GM21381 (cell line): Measurements from ENCODE around the gene UCN2.
"Not testable (repeated sequence)": the region's sequence is repeated elsewhere in the genome, so short reads cannot be mapped to it uniquely, and the experiment has no call there.

ENCODE experiments used
- ATAC-seq: cut with Tn5 transposase; IDR thresholded peaks from one replicate; pipeline ENCODE4 v1.9.1; 2021; ENCODE audit warnings: mild to moderate bottlenecking, moderate library complexity; ENCODE audit not compliant: unreplicated experiment

The UCN2 gene

DNA sequence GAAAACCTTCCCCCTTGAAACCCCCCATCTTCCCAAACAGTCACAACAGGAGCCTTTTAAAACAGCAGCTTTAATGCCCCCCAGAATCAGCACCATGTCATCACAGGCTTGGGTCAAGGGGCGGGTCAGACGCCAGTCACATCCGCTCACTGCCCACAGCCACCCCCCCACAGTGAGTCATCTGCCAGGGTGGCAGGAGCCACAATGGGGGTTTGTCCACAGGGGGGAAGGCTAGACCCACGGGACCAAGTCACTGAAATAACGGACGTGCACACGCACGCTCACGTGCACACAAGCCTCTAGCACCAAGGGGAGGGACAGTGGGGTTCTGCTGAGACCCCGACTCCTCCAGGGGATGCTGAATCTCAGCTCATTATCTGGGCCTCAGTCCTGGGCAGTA is 441 bp upstream of the UCN2 start:
- ATAC-seq, result no peak

DNA sequence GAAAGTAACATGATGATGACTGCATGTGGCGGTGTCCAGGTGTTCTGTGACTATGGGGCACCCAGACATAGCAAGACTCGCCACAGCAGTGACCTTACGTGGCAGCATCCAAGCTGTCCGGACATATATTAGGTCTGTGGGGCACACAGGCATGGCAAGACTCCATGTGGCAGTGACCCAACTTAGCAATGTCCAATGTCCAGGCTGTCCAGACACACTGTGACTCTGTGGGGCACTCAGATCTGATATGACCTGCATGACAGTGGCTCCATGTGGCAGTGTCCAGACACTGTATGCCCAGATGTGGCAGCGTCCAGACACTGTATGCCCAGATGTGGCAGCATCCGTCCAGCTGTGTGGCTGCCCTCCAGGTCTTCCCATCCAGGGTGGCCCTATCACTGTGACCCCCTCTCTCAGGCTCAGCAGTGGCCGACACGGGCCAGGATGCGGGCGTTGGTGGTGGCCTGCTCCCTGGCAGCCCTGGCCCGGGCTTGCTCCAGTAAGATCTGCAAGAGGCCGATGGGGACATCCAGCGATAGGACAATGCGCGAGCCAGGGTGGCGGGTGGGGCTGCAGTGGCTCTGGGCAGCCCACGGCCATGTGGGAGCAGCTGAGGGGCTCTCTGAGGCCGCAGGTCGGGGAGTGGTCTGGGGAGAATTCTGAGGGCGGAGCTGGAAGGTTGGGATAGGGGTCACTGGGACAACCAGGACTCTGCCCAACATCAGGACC is 1.1 kb downstream of the UCN2 start:
- ATAC-seq, result no peak

DNA sequence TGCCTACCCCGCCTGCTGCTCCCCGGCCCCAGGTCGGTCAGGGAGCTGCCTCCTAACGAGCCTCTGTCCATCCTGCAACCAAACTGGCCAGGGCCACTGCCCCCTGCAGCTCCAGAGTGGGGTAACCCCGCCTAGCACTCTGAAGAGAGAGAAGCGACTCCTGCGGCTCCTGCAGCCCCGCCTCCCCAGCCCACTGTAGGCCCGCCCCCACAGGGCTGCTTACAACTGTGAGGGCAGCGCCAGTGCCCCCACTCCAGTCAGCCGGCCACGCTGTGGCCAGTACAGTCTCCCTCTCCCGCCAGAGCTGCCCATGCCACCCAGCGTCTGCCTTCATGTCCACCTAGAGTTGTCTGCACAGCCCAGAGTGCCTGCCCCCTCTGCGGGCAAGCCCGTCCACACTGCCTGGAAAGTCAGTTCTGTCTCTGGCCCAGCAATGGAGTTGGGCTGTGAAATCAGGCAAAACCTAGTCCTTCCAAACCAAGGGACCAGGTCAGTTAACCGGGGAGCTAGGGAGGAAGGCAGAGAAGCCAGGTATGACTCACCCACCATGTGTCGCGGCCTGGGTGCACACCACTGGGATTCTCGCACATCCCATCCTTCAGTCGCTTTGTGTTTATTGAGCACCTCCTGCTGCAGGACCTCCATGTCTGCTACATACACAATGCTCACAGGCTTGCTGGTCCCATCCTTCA is 2.4 kb downstream of the UCN2 start:
- ATAC-seq, result no peak

DNA sequence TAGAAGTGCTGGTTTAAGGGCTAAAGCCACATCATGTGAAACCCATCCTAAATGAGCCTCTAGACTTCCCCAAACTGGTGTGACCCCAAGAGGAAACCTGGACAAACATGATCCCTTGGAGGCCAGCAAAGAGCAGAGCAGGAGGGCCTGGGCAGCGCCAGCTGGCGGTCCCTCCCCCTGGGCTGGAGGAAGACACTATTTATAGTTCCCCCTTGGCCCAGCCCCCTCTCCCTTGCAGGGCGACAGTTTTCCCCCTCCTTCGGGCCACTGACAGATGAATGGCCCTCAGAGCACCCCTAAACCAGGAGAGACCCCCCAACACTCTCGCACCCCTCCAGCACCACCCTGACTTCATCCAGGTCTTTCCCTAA is 2.9 kb downstream of the UCN2 start:
- ATAC-seq, result no peak

DNA sequence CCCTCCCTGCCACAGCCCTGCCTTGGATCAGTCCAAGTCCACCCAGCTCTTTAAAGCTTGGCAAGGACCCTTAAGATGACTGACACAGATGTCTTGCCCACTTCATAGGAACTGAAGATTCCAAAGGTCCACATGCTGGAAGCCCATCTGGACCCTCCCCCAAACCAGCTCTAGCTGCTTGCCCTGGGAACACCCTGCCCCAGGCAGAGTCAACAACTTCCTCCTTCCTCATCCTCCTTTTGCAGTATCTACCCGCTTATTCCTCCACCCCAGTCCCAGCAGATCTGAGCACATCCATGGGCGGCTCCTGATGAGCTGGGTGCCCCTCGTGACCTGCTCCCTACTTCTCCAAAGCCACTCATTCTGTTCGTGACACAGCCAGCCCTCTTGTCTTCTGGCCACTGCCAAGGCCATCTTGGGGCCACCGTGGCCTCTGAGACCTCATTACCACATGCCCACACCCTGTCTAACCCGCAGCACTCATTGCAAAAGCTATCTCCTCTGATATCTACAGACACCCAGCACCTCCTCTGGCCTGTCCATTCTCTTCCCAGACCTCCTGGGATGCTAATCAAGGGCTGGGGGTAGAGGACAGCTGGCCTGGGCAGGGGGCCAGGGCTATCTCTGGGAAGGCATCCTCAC is 5.0 kb downstream of the UCN2 start:
- no peak for ATAC-seq

DNA sequence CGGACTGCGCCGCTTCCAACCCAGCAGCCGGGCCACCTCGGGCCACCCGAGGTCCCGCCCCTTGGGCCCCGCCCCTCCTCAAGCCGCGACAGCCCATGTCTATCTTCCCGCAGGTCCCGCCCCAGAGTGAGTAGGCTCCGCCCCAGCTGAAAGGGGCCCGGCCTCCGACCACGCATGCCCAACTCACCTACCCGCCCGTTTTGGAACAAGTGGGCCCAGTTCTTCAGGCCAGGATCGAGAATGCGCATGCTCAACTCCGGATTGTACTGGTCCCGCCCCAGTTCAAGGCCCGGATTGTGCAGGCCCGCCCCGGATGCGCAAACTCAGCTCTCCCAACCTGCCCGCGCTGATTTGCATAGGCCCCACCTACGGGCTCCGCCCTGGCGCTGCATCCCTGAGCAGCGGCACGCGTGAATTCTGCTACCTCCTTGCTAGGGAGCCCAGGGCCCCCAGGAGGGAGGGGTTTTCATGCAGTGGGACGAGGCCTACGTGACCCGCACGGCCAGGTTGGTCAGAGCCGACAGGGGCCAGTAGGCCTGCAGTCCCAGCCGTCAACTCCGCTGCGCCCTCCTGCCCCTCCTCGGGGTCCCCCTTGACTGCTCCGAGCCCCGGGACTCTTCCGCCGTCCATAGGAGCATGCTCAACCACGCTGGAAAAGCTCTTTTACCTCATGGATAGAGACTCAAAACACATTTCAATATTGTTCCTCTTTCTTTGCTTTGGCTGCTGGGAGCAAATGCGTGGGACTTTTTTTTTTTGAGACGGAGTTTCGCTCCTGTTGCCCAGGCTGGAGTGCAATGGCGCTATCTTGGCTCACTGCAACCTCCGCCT is 6.6 kb downstream of the UCN2 start, which contains the start of gene PFKFB4:
PFKFB4 (minus strand) TSS at position 8 of the 831 bp plus-strand sequence. CDS start 26 bp downstream, outside the sequence.
- ATAC-seq, result peak; percentile 85

DNA sequence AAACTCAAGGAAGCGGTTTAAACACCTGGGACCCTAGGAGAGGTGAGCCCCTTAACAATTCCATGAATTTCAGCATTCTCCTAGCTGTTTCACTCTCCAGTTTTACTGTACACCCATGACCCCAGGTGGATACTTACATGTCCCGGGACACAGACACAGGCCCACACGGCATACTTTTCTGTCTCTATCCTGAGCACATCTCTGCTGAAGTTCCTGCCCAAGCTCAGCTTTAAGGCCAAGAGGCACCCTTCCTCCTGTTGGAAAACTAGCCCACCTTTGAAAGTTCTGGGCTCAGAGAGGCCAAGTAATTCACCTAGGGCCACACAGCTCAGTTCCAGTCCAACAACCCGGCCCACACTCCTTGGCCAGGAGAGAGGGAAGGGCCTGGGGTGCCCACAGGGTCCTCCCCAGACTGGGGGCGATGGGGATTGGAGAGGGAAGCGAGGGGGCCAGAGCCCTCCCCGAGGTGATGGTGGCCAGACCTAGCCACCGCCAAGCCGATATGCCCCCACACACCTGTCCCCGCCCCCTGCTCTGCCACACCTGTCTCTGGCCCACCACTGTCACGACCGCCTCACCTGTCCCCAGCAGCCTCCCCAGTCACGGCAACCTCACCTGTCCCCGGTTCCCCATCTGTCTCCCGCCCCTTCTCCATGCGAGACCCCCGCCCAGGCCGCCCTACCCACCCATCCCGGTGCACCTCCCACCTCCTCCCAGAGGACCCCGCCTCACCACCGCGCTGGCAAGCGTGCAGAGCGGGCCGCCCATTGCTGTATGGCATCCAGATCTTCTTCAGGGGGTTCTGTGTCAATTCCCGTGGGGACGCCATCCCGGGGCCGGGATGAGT is 7.4 kb downstream of the UCN2 start:
- no peak for ATAC-seq

DNA sequence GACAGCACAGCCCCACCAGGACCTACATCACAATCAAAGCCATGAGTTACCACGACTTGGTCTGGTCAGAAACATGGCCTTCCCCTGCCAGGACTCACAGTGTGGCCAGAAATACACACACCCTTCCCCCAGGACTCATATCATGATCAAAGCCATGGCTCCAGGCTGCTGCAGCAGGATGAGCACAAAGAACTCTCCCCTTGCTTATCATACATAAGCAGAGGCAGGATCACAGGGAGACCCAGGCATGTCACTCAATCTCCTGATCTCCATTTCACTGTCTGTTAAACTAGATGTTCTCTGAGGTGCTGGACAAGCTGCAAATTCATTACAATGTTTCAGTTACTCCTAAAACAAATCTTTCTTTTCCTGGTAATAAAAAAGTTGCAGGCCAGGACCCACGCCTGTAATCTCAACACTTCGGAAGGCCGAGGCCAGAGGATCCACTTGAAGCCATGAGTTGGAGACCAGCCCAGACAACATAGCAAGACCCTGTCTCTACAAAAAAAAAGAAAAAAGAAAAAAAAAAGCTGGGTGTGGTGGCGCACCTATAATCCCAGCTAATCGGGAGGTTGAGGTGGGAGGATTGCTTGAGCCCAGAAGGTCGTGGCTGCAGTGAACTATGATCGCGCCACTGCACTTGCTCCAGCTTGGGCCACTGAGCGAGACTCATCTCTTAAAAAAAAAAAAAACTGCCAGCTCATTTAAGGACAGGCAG is 8.2 kb downstream of the UCN2 start:
- ATAC-seq, result no peak

DNA sequence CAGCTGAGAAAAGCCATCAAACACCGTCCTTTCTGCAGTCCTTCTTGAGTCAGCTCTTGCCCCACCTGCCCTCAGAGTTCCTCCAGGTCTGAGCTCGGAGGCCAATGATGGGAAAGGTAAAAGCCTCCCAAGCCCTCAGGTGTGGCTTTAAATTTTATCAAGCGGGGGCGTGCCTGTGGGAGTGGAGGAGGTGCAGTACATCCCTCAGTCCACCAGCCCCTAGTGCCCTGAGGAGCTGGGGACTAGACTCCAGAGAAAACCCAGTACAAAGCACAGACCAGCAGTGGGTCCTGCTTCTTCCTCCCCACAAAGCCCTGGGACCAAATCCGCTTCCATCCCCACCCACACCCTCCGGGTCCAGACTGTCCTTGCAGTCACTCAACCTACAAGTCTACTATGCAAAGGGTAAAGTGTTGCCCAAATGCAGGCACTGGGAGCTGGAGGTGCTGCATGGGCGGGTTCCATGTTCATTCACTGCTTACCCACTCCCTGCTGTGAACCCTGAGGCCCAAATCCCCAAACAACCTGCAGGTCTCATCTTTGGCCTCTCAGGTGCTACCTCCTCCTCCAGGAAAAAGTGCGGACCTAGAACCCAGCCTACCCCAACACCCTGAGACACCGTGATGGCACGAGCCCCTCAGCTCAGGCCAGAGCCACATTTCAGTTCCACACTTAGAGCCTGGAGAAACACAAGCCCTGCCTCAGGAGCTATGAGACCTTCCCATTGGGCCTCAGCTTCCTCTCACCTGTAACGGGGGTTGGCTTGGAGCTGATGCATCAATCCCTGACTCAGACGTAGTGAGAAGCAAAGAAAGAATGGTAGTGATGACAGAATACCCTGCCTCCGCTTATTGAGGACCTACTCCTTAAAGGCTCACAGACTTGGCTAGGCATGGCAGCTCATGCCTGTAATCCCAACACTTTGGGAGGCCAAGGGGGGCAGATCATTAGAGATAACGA is 9.4 kb downstream of the UCN2 start:
- no peak for ATAC-seq

DNA sequence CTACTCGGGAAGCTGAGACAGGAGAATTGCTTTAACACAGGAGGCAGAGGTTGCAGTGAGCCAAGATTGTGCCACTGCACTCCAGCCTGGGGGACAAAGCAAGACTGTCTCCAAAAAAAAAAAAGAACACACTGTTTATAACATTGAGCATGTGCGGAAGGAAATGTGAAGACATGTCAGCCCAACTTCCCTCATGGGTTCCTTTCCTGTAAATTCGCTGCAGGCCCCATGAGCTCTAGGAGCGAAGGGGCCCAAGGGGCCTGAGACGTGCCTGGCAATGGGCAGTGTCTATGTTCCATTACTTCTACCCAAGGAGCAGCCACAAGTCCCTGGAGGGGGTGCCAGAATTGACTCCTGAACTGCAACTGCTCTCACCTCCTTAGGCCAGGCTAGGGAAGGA is 10.2 kb downstream of the UCN2 start:
- no peak for ATAC-seq

DNA sequence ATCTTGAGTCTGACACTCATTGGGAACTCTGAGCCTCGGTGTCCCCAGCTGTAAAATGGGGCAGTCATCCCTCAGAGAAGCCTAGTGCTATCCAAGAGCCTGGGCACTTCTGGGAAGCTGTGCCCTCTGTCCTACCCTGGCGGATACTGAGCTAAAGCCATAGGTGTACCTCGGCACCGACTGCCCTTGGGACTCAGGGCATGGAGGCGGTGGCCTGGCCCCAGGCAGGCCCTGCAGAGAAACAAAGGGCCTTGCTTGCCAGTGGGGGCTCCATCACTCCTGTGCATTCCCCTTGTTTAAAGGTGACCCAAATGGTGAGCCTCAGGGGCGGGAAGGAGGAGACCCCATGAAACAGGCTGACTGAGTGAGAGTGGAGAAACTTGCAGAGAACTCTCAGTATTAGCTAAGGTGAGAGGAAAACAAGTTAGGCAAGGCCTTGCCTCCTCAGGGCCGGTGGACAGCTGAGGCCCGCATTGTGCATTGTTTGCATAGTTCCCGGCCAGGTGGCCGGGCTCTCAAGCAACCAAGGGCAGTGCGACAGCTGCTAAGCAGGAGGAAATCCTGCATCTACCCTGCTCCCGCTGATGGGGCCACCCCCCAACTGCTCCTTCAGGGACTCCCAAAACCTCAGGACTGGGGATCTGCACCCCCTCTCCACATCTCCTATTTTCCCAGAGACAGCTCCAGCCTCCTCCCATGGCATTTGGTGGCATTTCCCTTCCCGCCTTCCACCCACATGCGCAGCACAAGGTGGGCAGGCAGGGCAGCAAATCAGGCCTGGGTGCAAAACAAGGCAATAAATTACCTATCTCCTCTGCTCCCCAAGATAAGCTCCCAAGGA is 11.2 kb downstream of the UCN2 start:
- ATAC-seq, result no peak

DNA sequence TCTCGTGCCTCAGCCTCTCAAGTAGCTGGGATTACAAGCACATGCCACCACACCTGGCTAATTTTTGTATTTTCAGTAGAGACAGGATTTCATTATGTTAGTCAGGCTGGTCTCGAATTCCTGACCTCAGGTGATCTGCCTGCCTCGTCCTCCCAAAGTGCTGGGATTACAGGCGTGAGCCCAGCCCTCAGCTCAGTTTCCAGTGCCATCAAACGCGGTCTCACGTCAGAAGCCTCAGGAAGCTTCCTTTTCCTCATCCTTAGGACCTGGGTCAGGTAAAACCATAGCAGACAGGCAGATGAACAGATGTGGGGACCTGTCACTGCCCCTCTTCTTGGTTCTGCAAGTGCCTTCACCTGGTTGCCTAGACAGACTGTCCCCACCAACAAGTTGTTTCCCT is 11.9 kb downstream of the UCN2 start:
- ATAC-seq, result not testable (repeated sequence)

DNA sequence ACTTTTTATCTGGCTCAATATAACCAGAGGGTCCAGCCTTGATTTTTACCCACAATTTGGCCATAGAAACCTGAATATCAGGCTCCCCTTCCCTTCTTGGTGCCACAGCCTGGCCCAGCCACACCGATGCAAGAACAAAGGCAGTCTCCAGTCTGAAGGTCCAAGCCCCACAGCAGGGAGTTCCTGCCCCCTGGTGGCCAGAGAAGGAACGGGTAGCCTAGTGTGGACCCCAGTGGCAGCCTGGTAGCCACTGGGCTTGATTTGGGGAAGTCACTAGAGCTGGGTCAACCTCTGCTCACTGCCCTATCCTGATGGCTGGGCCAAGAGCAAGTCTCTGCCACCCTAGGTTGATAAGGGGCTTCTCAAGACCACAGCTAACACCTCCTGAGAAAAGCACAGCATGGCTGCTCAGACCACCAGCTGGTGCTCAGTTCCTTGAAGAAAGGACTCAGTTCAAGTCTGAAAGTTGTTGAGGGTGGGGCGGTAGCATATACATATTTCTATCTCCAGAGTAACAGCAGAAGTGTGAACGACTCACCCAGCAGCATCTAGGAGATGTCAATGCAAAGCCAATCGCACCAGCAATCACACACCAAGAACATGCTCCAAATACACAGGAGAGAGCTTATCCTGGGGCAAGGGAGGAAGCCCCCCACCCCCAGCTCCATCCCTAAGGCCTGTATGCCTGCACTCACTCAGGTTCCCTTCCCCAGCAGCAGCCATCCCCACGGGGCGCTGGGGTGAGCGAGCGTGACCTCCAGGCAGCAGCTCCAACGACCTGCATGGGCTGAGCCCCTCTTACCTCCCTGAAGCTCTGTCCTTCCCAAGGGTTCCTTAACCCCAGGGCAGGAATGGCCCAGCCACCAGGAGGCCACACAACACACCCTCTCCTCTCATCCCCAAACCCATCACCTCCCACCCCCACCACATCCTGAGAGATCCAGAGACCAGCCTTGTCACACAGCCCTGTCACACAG is 14.6 kb downstream of the UCN2 start:
- ATAC-seq, result no peak

DNA sequence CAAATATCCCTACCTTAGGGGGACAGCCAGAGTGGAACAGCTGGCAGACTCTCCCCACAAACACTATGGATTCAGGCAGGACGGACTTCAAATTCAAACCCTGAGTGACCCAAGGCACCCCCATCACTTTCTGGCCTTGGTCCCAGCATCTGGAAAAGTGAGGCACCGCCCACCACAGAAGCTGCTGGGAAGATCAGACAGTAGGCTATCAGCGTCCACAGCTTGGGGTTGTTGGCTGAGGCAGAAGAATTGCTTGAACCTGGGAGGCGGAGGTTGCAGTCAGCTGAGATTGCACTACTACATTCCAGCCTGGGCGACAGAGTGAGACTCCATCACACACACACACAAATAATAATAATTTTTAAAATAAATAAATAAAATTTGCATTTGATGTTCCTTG is 15.5 kb downstream of the UCN2 start:
- no peak for ATAC-seq

DNA sequence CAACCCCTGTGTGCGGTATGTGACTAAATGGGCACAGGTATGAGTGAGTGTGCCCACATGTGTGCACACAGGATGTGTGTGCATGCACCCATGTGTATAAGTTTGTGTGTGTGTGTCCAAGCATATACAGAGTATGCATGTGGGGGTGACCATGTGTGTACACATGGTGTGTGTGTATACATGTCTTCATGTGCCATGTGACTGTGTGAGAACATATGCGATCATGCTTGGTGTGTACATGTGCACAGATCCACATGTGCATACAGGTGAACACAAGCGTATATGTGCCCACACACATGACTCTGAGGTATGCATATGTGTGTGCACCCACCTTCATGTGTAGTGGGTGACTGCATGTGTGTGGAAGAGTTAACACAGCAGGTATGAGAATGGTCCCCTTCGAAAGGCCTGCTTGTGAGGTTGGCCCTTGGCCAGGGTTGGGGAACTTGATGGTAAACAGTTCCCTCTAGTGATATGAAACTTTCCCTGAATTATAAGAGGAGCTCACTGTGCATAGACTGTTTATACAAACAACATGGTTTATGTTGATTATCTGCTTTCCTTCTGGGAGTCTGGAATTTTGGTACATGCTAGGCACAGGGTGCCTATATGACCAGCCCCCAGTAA is 17.3 kb downstream of the UCN2 start:
- no peak for ATAC-seq

DNA sequence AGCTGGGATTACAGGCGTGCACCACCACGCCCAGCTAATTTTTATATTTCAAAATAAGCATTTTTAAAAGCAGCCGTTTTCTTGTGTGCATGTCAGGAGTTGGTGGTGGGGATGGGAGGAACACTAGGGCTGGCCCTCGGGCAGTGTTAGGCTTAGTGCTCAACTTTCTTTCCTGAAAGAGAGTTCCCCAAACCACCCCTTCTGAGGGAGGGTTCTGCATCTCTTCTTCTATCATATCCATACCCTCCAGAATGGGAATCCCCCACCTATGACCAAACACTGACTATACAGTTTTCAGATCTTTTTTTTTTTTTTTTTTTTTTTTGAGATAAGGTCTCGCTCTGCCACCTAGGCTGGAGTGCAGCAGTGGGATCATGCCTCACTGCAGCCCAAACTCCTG is 19.4 kb downstream of the UCN2 start:
- no peak for ATAC-seq
